PC-9 (cell line): ENCODE results near the gene ADAMTS13. TPM values are rescaled to one million over a fixed set of nuclear protein-coding genes. Genes with fewer than 3 reads are reported as not detected.

Source experiments
- Bru-seq: library from RNA; stranded (reverse); fragments of 400-500 nt; gene quantifications from one replicate; lab custom pipeline; 2021; lab: Mats Ljungman, UMichigan
- BruChase-seq, 2 experiments: library from RNA; stranded (reverse); fragments of 400-500 nt; gene quantifications; one replicate each; lab custom pipeline; 2021; lab: Mats Ljungman, UMichigan
- BruUV-seq: library from RNA; stranded (reverse); fragments of 400-500 nt; replicated peaks from 2 replicates; lab custom pipeline; 2021; lab: Mats Ljungman, UMichigan
- CTCF ChIA-PET: fragments of 300-600 bp; sonication (Branson Sonifier 250); formaldehyde crosslinking; loops from one replicate; lab custom pipeline; 2022; ENCODE audit warnings: antibody characterized with exemption; lab: Charles Lee
- POLR2A ChIA-PET: fragments of 300-600 bp; sonication (Branson Sonifier 250); formaldehyde crosslinking; loops from one replicate; lab custom pipeline; 2022; ENCODE audit warnings: antibody characterized with exemption; ENCODE audit not compliant: unreplicated experiment; lab: Charles Lee
- DNase-seq, 2 experiments: peaks; one replicate each; pipeline versions ENCODE4 v3.0.0 to v3.0.0-alpha.2; 2015 to 2022; ENCODE audit warnings: mixed read lengths in 1 of 2
- H2AFZ ChIP-seq: fragments of 200-600 bp; sonication (generic); 2 replicates; pipeline ENCODE4 v1.8.1; 2017; ENCODE audit warnings: antibody characterized with exemption
- H3F3A ChIP-seq: fragments of 200-600 bp; sonication (generic); 2 replicates; pipeline ENCODE4 v1.8.1; 2017; ENCODE audit warnings: antibody characterized with exemption, mild to moderate bottlenecking, low read depth; ENCODE audit not compliant: insufficient read depth
- H3K27ac ChIP-seq: fragments of 200-600 bp; sonication (generic); 2 replicates; pipeline ENCODE4 v1.6.1; 2016; ENCODE audit warnings: mixed run types
- H3K27me3 ChIP-seq: fragments of 200-600 bp; sonication (generic); 2 replicates; pipeline ENCODE4 v1.6.1; 2016; ENCODE audit warnings: low read depth, mixed run types; ENCODE audit not compliant: insufficient read depth
- H3K36me3 ChIP-seq: fragments of 200-600 bp; sonication (generic); 2 replicates; pipeline ENCODE4 v1.6.1; 2016; ENCODE audit warnings: low read depth, mixed run types
- H3K4me1 ChIP-seq: fragments of 200-600 bp; sonication (generic); replicated peaks from 2 replicates; pipeline ENCODE4 v1.6.1; 2016; ENCODE audit warnings: mixed run types; ENCODE audit not compliant: insufficient read depth
- H3K4me2 ChIP-seq: fragments of 200-600 bp; sonication (generic); 2 replicates; pipeline ENCODE4 v1.6.1; 2017; ENCODE audit warnings: mixed run types
- H3K4me3 ChIP-seq: fragments of 200-600 bp; sonication (generic); 2 replicates; pipeline ENCODE4 v1.6.1; 2016; ENCODE audit warnings: mixed run types
- H3K79me2 ChIP-seq: fragments of 200-600 bp; sonication (generic); 2 replicates; pipeline ENCODE4 v1.6.1; 2017; ENCODE audit warnings: low read depth, mixed run types
- H3K9me2 ChIP-seq: fragments of 200-600 bp; sonication (generic); 2 replicates; pipeline ENCODE4 v1.8.1; 2017; ENCODE audit warnings: mild to moderate bottlenecking; ENCODE audit not compliant: insufficient read depth
- H3K9me3 ChIP-seq: fragments of 200-600 bp; sonication (generic); 2 replicates; pipeline ENCODE4 v1.8.1; 2016; ENCODE audit warnings: low read depth; ENCODE audit not compliant: insufficient read depth
- H4K20me1 ChIP-seq: fragments of 200-600 bp; sonication (generic); 2 replicates; pipeline ENCODE4 v1.8.1; 2017; ENCODE audit not compliant: insufficient read depth
- CTCF ChIP-seq: fragments of 200-600 bp; sonication (generic); conservative IDR thresholded peaks from 2 replicates; pipeline ENCODE4 v1.6.1; 2017; ENCODE audit warnings: mixed run types, antibody characterized with exemption, mild to moderate bottlenecking, moderate library complexity
- EZH2 ChIP-seq: fragments of 200-600 bp; sonication (generic); IDR thresholded peaks from 2 replicates; pipeline ENCODE4 v1.8.0; 2017; ENCODE audit warnings: antibody characterized with exemption, low read depth
- intact Hi-C: fragments of 100-400 bp; cut with micrococcal nuclease; formaldehyde crosslinking; loops from one replicate; pipeline ENCODE4 v1.10.0; 2022; ENCODE audit not compliant: unreplicated experiment
- long read RNA-seq: library from polyadenylated mRNA; stranded (forward); transcript quantifications from one replicate; pipeline ENCODE4 v2.0.0, GENCODE V29; 2022
- total RNA-seq: library from RNA; stranded (reverse); gene quantifications from 2 replicates; pipeline ENCODE4 v1.2.3, GENCODE V29; 2021

ADAMTS13 gene
- total RNA-seq (7.1 and 11.1 TPM in 2 replicates), Bru-seq, nascent RNA (percentile 34 among the genes with signal in this experiment), BruChase-seq, experiment 1, labeled RNA remaining after a 2-hour chase (percentile 45 among the genes with signal in this experiment), BruChase-seq, experiment 2, labeled RNA remaining after a 6-hour chase (percentile 41 among the genes with signal in this experiment)
- long read RNA-seq, partial matches to known transcripts, result 4 of 7 reads
- long read RNA-seq, other reads (novel, unspliced or antisense), result 3 of 7 reads

- H3K36me3 ChIP-seq, result no peaks in the 10 kb centered on the region
- no peaks in the 10 kb centered on the region for H3K9me2 ChIP-seq
- no peaks in the 10 kb centered on the region for H4K20me1 ChIP-seq
- H3K79me2 ChIP-seq, result peaks cover 9% of the 10 kb centered on the region
- H3K27me3 ChIP-seq, result peaks cover 13% of the 10 kb centered on the region
- ChIA-PET POLR2A (no interaction called here), CTCF (no interaction called here)
- H2AFZ ChIP-seq, result no peak within 1 kb of the TSS
- intact Hi-C loops, result no loop called here
- no peak within 1 kb of the TSS for H3K4me2 ChIP-seq
- no peak for DNase-seq
- TF ChIP-seq EZH2 (no peak), CTCF (no peak)
- no TSS peak for BruUV-seq
- no peaks in the 10 kb centered on the region for H3K4me1 ChIP-seq
- H3K4me3 ChIP-seq, result no peak within 1 kb of the TSS
- no peak within 1 kb of the TSS for H3K27ac ChIP-seq
- peaks cover 21% of the 10 kb centered on the region for H3F3A ChIP-seq
- H3K9me3 ChIP-seq, result no peaks in the 10 kb centered on the region
Observed at GRCh38 chr9:133421615-133422542, at the start of gene ADAMTS13. Gene ADAMTS13 (plus strand): TSS chr9:133422367. CDS start chr9:133422444, 77 bp downstream.

- DNase-seq, result no peak
- Histone ChIP-seq H3F3A (peaks cover 13% of the 10 kb centered on the region), H4K20me1 (peaks cover 52% of the 10 kb centered on the region), H3K9me2 (no peaks in the 10 kb centered on the region), H3K4me3 (peak overlapping the region; percentile 69), H3K27ac (0 out of 2 replicates have a peak overlapping the region, but pooled peaks have one; percentile 59), H3K4me2 (peak overlapping the region; percentile 81), H3K36me3 (peaks cover 9% of the 10 kb centered on the region), H3K9me3 (no peaks in the 10 kb centered on the region), H3K79me2 (peaks cover 59% of the 10 kb centered on the region), H3K4me1 (peaks cover 36% of the 10 kb centered on the region), H2AFZ (0 out of 2 replicates have a peak overlapping the region, but pooled peaks have one; percentile 20), H3K27me3 (no peaks in the 10 kb centered on the region)
- no peak for TF ChIP-seq EZH2
- no peak for TF ChIP-seq CTCF
- intact Hi-C loops, result loop anchor here (2.0 kb wide), 1 partner anchor 18 kb away; the partner anchor contains the start of genes SURF1 and SURF2
- ChIA-PET POLR2A (interaction anchor here (0.7 kb wide), 2 partner anchors 74 to 272 kb away, joined by 3 to 4 read pairs; no protein-coding TSS in a partner anchor), CTCF (interaction anchor here (0.7 kb wide), 1 partner anchor 187 kb away, joined by 3 read pairs; no protein-coding TSS in a partner anchor)
- BruUV-seq, result no TSS peak
Observed at GRCh38 chr9:133374612-133375115, 47.5 kb upstream of the ADAMTS13 start.
